GM10248 (cell line): ENCODE results near the gene ABR.

Experiments
- CTCF ChIA-PET: fragments of 300-600 bp; sonication (Branson Sonifier 250); formaldehyde crosslinking; extraction: SDS; loops from one replicate; lab custom pipeline; 2021; ENCODE audit warnings: antibody characterized with exemption; lab: Yijun Ruan, JAX
- POLR2A ChIA-PET: fragments of 350-650 bp; sonication (Branson Sonifier 250); formaldehyde crosslinking; extraction: SDS; loops from one replicate; lab custom pipeline; 2020; ENCODE audit warnings: antibody characterized with exemption; lab: Yijun Ruan, JAX
- DNase-seq: peaks from one replicate; pipeline ENCODE4 v3.0.0; 2012; ENCODE audit errors: extremely low spot score
- CTCF ChIP-seq: IDR thresholded peaks from 2 replicates; pipeline ENCODE4 v1.5.1; 2012; ENCODE audit warnings: mild to moderate bottlenecking, low read depth; ENCODE audit errors: extremely low read depth, missing control alignments, control extremely low read depth

ABR gene

GRCh38 chr17:1186923-1187771 lies 7.4 kb upstream of the ABR start:
- ChIA-PET CTCF (interaction anchor here (0.7 to 13.1 kb wide), 22 partner anchors 9 to 144 kb away, joined by 3 to 153 read pairs (median 4); no protein-coding TSS in a partner anchor), POLR2A (no interaction called here)
- peak; percentile 85 for DNase-seq
- TF ChIP-seq CTCF, result peak; percentile 96

GRCh38 chr17:1186214-1186820 lies 6.5 kb upstream of the ABR start:
- no peak for TF ChIP-seq CTCF
- no peak for DNase-seq
- POLR2A ChIA-PET, result no interaction called here
- CTCF ChIA-PET, result interaction anchor here (0.7 to 13.1 kb wide), 12 partner anchors 8 to 145 kb away, joined by 3 to 153 read pairs (median 6); no protein-coding TSS in a partner anchor

GRCh38 chr17:1183171-1183873 lies 3.5 kb upstream of the ABR start:
- CTCF ChIA-PET, result interaction anchor here (1.2 to 13.1 kb wide), 3 partner anchors 16 to 75 kb away, joined by 3 to 153 read pairs (median 110); no protein-coding TSS in a partner anchor
- no peak for TF ChIP-seq CTCF
- peak; percentile 79 for DNase-seq
- POLR2A ChIA-PET, result interaction anchor here (1.9 kb wide), 1 partner anchor 15 kb away, joined by 6 read pairs; no protein-coding TSS in a partner anchor

GRCh38 chr17:1182811-1183170 lies 3.0 kb upstream of the ABR start:
- TF ChIP-seq CTCF, result no peak
- CTCF ChIA-PET, result interaction anchor here (1.3 to 13.1 kb wide), 2 partner anchors 15 to 60 kb away, joined by 5 to 153 read pairs; no protein-coding TSS in a partner anchor
- no peak for DNase-seq
- POLR2A ChIA-PET, result interaction anchor here (2.2 kb wide), 1 partner anchor 16 kb away, joined by 9 read pairs; no protein-coding TSS in a partner anchor

- DNase-seq, result no peak
- ChIA-PET CTCF (interaction anchor here (1.2 to 13.1 kb wide), 10 partner anchors 9 to 125 kb away, joined by 3 to 153 read pairs (median 5); no protein-coding TSS in a partner anchor), POLR2A (interaction anchor here (2.2 kb wide), 1 partner anchor 17 kb away, joined by 9 read pairs; no protein-coding TSS in a partner anchor)
- no peak for TF ChIP-seq CTCF
Measured at GRCh38 chr17:1181753-1182137, 2.0 kb upstream of the ABR start.
